Stimulated activated CD8-positive, alpha-beta memory T cell treated with anti-CD3 and anti-CD28 coated beads, Interleukin-12 subunit alpha, Interleukin-12 subunit beta, amount 100 ng/mL, for 24 hours (primary cell): ENCODE results near the gene ST6GALNAC3.

Experiments
- DNase-seq: peaks from one replicate; pipeline ENCODE4 v3.0.0-alpha.2; 2020; ENCODE audit errors: extremely low read depth

Gene ST6GALNAC3

DNA sequence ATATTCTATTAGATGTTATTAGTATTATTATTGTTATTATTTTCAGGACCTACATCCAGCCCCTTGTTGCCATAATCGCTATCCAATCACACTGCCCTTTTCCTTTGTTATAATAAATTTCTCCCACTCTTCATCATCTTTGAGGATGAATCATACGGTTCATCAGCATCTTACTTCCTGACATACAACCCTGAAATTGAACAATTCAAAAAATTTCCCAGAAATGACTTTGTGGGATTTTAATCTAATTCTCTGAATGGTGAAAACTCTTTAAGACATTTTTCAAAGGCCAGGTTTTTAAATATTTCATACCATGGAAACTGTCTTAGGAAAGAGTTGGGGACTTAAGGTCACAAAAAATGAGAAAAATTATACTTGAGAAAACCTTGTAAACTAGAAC is 353.5 kb downstream of the ST6GALNAC3 start:
- DNase-seq, result no peak

DNA sequence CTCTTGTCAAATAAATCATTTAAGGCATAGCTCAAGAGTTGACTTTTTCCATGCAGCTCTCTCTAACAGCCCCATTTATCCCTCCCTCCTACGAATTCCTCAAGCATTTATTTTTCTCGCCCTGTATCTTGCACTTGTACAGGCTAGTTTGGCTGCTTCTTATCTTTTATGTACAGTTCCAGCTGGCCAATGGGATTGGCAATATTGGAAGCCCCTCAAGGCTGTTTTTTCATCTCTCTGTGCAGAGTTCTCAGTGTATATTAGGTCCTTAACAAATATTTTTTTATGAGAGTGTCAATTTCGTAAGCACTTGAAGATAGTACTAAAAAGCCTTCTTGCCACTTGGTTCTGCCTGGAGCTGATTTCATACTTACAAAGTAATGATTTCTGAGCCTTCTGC is 356.0 kb downstream of the ST6GALNAC3 start:
- no peak for DNase-seq

DNA sequence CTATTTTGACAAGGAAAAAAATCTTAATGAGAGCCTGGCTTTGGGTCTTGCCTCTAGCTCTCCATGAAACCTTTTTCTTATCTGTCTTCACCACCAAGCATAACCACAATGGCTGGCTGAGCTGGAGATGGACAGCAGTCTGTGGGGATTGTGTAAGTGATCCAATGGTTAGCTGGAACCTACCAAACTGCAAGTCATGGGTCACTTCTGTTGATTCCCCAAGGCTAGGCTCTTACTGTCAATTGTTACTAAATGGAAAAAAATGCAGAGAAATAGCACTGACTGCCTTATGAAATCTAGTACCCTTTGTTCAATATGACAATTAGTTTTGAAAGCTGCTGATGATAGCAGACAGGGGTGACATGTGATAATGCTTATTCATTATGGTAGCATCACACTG is 359.0 kb downstream of the ST6GALNAC3 start:
- DNase-seq, result no peak

DNA sequence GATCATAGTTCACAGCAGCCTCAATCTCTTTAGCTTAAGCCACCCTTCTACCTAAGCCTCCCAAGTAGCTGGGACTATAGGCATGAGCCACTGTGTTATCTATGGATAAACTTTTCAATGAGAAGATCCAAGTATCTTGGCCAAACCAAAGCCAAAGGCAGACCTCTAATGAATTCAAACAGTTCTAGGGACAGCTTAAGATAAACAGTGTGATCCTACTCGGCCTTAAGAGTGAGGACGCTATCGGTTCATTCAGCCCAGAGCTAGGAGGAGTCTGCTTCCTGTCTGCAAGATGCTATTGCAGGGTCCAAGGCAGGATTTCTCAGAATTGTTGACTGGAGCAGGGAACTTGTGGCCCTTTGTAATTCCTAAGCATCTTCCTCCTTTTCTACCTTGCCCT is 368.7 kb downstream of the ST6GALNAC3 start:
- DNase-seq, result no peak

DNA sequence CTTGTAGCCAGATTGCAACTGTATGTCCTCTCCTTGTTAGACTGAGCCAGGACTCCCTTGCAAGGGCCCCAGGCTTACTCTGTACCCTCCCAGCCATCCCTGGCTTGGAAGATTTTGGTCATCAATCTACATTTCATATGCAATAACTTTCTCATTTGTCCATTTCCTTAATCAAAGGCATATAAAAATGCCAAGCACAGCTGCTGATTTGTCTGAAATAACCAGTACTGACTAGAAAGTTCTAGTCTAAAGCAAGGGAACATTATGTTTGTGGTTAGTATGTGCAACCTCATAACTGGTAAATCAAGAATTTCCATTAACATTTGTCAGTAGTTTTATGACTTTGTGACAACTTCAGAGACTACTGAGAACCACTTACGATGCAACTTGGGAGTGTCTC is 370.2 kb downstream of the ST6GALNAC3 start:
- no peak for DNase-seq

DNA sequence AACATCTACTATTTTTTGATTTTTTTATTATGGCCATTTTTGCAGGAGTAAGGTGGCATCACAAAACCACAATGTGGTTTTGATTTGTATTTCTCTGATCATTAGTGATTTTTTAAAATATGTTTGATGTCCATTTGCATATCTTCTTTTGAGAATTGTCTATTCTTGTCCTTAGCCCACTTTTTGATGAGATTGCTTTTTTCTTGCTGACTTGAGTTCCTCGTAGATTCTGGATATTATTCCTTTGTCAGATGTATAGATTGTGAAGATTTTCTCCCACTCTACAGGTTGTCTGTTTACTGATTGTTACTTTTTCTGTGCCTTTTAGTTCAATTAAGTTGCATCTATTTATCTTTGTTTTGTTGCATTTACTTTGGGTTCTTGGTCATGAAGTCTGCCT is 375.7 kb downstream of the ST6GALNAC3 start:
- DNase-seq, result no peak

DNA sequence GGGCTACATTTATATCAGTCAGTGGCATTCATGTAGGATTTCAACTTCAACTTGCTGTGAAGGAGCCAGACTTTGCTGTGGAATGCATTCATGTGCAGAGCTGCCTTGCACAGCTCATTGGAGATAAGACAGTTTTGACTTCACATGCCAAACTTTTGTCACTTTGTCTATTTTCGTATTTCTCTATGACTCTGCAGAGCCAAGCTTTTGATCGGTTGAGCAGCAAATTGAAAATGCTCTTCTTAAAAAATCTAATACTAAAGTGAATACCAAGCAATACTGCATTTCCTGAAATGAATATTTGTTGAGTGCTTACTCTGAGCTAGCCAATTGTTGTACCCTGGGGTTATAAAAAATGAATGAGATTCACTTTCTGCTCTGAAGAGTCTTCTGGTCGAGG is 388.7 kb downstream of the ST6GALNAC3 start:
- DNase-seq, result no peak

DNA sequence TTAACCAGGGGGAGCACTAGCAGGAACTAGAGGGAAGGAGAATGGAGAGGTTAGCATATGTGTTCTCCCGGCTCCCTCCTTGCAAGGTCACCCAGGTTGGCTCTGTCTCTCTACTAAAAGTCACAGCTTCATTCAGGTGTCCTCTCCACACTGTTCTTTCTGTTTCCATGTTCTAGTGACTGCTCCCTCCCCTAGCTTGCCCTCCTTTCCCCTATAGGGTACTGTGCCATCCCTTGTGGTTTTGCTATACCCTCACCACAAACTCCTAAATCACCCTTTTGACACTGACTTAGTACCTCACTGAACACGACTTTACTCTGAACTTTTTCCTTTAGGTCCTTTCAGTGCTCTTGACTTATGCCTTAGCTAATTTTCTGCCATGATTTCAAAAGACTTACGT is 389.3 kb downstream of the ST6GALNAC3 start:
- no peak for DNase-seq

DNA sequence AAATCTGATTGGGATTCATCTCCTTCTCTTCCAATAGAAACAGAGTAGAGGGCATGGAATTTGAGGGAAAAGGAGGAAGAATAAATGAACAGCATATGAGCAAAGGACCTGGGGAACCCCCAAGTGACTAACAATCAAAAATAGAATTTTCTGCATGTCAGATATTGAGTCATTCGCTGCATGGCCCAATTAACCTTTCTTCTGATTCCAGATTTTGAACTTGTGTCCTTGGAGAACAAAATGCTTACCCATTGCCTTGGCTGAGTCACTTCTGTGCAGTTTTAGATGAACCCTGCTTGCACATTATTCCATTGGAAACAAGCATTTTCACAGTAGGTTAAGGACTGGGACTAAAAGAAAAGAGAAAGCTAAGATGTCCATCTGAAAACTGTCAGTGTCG is 390.5 kb downstream of the ST6GALNAC3 start:
- no peak for DNase-seq

DNA sequence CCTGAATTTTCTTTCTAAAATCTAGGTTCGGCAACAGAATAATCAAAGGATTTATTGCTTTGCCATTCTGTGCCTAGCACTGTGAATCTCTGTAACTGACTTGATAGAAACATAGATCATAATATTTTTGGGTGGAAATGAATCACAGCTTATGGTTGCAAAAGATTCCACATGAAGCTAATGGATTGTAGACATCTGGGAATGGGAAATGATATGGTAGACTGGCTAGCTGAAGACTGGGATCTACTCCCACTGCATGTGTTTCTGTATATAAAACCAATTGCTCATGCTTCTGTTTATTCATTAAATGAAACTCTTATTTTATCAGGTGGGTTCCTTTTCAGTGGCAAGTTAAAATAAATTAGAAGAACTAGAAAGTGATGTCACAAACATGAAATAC is 395.6 kb downstream of the ST6GALNAC3 start:
- DNase-seq, result no peak

DNA sequence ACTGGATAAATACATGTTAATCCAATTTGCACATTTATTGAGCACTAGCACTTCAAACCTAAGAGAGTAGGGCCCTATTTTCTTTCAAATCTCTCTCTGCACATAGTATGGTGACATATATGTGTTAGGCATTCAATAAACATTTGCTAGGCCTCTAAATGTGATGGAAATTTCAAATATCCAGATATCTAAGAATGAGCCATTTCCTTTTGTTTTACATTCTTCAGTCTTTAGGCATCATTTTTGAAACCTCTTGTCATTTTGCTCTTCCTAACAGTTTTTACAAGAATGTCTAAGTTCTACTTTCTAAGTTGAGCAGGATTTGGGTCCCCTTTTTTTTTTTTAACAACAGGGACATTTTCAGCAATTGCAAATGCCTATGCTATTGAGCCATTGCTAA is 397.0 kb downstream of the ST6GALNAC3 start:
- DNase-seq, result no peak

DNA sequence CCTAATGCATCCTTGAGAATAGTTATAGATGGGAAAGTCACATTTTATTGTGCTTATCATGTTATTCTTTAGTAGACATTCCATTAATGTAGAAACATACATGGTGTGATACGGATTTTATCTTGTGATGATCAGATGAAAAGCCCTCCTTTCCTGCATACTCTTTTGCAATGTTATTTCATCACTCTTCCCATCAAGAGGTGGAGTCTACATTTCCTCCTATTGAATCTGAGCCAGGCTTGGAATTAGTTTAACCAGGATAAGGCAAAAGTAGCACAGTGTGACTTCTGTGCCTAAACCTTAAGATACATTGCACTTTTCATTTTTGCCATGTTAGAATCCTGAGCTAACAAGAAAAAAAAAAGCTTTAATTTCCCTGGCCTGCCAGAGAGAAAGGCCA is 399.0 kb downstream of the ST6GALNAC3 start:
- DNase-seq, result no peak

DNA sequence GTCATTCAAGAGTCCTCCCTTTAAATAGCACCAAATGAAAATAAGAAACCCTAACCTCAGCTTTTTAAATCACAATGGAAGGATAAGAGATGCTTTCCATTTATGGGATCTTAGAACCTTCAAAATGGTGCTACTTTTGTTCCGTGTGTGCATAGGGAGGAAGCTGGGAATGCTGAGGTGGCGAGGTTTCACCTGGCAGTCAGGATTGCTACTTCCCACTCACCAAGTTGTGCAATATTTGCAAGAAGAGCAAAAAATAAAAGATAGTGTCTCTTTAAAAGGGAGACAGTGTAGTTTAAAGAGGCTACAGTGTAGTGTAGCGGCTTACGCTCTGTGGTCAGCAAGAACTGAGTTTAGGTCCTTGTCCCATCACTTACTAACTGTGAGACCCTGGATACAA is 400.4 kb downstream of the ST6GALNAC3 start:
- no peak for DNase-seq

DNA sequence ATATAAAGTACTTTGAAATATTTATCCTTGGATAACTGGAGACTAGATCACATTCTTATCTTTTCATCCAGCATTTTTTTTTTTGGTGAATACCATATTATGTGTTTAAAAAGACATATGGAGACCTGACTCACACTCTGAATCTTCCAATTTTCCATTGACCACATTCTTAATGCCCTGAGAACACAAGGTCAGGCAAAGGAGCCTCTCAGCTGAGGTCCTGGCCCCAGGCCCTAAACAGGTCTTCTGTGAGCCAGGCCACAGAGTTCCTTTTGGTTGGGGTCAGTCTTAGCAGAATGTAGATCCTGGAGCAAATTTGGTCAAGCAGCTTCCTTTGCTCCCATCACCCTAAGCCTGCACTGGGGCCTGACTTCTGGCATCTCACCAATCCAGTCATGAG is 402.6 kb downstream of the ST6GALNAC3 start:
- no peak for DNase-seq

DNA sequence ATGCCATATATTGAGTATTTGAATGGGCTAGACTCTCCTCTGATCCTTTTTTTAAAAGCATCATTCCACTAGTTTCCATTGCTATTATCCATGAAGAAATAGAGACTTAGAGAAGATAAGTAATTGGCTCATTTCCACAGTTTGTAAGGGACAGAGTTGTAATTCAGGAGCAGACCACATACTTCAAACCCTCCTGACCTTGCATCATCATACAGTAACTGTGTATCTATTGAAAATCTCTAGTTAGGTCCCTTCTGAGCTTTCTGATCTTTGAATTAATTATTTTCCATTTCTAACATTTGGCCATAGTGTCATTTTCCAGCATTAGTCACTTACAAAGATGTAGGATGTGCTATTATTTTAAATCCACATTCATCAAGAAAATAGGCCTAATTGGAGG is 406.3 kb downstream of the ST6GALNAC3 start:
- DNase-seq, result no peak

DNA sequence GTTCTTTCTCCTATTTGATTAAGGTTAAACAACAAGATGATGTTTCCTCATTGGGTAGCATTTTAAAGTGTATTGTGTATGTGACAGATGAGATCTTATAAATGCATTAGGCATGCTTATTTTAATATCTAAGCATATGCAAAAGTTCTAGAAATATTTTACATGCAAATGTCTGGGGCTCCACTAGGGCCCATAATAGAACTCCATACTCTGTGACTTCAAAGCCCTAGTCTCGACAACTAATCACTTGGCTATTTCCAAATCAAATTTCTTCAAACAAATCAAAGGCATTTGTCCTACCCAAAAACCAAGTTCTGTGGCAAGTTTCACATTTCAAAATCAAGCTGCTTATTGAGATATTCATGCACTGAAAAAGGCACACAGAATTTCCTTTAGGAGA is 407.1 kb downstream of the ST6GALNAC3 start:
- DNase-seq, result no peak

DNA sequence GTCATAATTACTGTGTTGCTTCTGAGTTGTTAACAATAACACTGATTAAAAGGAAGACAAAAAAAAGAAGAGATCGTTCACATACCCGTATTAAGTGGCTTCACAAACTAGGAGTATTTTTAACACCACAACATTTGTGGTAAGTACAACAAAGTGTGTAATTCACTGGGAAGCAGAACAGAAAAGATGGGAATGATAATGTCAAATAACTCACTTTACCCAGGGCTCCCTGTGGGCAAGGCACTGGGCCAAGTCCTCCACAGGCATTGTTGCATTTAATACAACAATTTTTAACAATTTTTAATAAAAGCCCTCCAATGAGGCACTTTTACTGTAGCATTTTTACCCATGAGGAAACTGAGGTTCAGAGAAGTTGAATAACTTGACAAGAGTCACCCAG is 407.7 kb downstream of the ST6GALNAC3 start:
- DNase-seq, result no peak

DNA sequence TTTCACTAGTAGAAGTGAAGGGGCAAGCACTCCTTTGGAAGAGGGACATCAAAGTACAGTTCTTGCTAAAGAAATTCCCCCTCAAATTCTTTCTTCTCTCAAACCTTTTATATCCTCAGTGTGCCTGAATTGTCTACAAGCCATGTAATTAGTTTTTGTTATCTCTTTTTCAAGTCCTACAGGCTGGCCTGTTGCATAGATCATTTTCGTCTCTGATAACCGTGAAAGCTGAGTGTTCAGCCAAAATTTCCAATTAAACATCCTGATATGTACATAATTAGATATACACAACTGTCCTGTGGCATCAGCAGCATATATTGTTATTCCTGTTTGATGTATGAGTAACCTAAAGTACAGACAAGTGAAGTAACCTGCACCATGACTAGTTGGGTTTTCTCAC is 417.2 kb downstream of the ST6GALNAC3 start:
- DNase-seq, result no peak

DNA sequence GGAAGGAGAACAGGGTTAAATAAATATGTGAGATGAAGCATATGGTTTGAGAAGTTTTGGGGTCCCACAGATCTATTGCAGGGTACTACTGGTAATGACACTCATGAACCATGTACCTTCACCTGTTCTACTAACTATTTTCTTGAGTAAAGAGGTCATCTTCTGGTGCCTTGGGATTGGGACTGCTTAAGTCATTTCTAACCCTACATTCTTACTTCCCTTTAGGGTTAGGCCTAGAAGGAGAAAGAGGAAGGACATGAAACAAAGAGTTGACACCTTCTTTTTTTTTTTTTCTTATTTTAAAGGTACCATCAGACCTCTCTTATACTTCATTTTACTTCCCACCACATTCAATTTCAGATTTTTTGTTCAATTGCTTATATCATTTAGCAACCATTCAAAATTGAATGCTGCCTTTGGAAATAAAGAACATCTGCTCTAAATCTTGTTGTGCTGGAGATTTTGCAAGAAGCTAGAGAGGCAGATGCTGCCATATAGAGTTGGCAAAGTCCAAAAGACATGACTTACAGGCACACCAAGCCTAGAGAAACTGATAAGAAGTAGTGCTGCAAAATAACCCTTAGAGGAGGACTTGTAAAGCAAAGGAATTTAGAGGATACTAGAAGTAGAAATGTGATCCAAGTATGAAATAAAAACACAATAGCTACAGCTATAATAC is 418.3 kb downstream of the ST6GALNAC3 start:
- DNase-seq, result no peak

DNA sequence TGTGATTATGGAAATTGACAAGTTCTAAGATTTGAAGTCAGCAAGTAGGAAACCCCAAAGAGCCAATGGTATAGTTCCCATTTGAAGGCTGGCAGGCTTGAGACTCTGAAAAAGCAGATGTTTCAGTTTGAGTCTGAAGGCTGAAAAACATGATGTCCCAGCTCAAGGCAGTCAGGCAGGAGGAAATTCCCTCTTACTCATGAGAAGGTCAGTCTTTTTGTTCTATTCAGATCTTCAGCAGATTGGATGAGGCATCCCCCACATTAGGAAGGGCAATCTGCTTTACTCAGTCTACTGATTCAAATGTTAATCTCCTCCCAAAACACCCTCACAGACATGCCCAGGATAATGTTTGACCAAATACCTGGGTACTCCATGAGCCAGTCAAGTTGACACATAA is 420.3 kb downstream of the ST6GALNAC3 start:
- no peak for DNase-seq

DNA sequence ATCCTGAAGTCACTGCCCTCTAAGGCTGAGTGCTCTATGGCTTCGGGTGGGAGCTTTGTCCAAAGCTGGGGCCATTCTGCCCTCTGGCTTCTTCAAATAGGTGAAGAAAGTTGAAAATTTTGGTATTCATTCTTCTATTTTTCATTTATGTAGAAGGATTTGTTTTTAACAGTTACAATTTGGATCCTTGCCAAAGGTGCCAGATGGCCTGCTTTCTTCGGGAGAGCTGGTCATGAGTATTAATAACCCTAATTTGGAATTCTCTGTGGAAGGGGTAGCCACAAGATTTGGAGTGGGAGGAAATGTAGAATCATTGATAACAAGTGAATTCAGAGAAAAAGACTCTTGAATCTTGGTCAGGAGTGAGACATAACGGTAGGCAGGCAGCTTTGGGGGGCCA is 422.3 kb downstream of the ST6GALNAC3 start:
- no peak for DNase-seq

DNA sequence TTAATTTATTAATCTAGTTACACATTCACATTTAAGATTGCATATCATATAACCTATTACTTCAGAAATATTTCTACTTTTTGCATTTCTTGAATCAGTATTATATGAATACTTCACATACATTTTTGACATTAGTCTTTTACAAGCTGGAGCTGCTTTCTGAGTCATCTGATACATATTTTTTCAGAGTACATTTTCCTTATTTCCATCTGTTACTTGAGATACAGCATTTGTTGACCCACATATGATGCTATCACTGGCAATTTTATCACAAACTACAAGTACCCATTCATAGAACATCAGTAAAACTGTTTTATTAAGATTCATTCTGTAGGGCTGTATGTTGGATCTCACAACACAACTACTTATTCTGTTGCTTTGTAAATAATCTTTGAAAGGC is 425.6 kb downstream of the ST6GALNAC3 start:
- DNase-seq, result no peak

DNA sequence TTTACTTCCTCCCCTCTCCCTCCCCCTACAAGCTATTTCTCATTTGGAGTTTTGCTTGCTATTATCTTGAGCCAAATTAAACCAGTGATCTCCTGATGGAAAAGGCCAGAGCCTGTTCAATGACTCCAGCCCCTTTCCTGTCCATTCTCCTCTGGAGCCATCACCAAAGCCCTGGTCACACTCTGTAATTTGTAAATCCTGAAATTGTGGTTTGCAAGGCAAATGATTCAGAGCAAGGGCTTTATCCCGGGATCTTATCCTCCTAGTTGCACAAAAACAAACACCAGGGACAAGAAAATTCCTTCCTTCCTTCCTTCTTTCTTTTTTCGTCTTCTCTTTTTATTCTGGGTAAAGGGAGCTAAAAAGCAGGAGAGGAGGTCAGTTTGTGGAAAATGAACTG is 426.6 kb downstream of the ST6GALNAC3 start:
- DNase-seq, result no peak

DNA sequence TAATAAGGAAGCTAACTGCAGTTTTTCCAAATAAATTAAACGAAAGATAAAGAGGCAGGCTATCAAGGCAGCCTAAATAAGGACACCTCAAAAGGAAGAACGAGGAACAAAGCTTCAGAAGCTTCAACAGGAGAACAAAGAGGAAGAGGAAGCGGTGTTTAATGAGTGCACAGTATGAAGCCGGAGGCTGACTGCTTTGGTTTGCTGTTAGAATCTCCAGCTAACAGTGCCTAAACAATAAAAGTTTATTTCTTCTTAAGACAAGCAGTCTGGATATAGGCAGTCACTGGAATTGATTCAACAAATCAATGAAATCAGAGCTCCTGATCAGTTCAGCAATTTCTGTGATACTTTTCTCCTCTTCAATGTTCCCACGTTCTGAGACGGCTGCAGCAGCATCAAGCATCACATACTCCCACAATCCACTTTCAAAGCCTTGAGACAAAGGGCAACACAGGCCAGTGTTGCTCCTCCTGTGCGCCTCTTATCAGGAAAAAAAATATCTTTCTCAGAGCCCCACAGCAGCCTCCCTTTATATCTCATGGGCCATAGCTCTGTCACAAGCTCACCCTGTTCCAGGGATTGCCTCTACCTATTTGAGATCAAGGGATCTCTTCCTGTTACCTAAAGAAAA is 427.2 kb downstream of the ST6GALNAC3 start:
- DNase-seq, result no peak
